Kidney epithelial cell (primary cell): ENCODE data around the gene SFXN2. TPM values are rescaled to one million over a fixed set of nuclear protein-coding genes. Genes with fewer than 3 reads are reported as not detected.

Source experiments
- DNase-seq: peaks from one replicate; pipeline ENCODE4 v3.0.0-alpha.2; 2010; ENCODE audit warnings: low read depth
- H3K27me3 ChIP-seq: 2 replicates; pipeline ENCODE4 v1.6.0; 2011; ENCODE audit warnings: low read length; ENCODE audit not compliant: control insufficient read depth, insufficient read depth
- H3K36me3 ChIP-seq: 2 replicates; pipeline ENCODE4 v1.5.1; 2011; ENCODE audit warnings: low read length; ENCODE audit not compliant: control insufficient read depth, insufficient read depth
- H3K4me3 ChIP-seq: 2 replicates; pipeline ENCODE4 v1.5.1; 2011; ENCODE audit warnings: low read depth, mild to moderate bottlenecking, control low read depth, low read length
- CTCF ChIP-seq: IDR thresholded peaks from 2 replicates; pipeline ENCODE4 v1.5.1; 2011; ENCODE audit warnings: mild to moderate bottlenecking, moderate library complexity, low read length, control low read depth, inconsistent platforms; ENCODE audit not compliant: insufficient read depth, poor library complexity, severe bottlenecking
- total RNA-seq: library from RNA; depleted of rRNA; stranded (reverse); fragments of >200 nt; gene quantifications from 2 replicates; pipeline ENCODE4 v1.2.3, GENCODE V29; 2015

SFXN2 gene
- total RNA-seq, 1 donor from 2014 or later = 2.3 TPM

GRCh38 chr10:102764470-102765161 is 50.2 kb downstream of the SFXN2 start:
- TF ChIP-seq CTCF = no peak
- no peaks in the 10 kb centered on the region for H3K36me3 ChIP-seq
- no peak overlapping the region for H3K4me3 ChIP-seq
- H3K27me3 ChIP-seq = no peaks in the 10 kb centered on the region
- no peak for DNase-seq

DNA sequence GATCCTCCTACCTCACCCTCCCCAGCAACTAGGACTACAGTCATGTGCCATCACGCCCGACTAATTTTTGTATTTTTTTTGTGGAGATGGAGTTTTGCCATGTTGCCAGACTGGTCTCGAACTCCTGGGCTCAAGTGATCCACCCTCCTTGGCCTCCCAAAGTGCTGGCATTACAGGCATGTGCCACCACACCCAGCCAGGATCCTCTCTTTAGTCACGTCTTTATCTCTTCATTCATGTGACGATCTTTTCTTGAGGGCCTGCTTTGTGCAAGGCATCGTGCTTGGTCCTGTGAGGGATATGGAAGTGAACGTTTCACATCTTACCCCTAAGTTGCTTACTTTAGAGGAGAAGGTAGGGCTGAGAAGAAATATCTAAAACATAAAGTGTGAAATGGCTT is 50.9 kb downstream of the SFXN2 start:
- Histone ChIP-seq H3K27me3 (no peaks in the 10 kb centered on the region), H3K36me3 (no peaks in the 10 kb centered on the region), H3K4me3 (no peak overlapping the region)
- no peak for DNase-seq
- no peak for TF ChIP-seq CTCF

GRCh38 chr10:102767428-102768160 is 53.2 kb downstream of the SFXN2 start:
- no peak for DNase-seq
- no peak overlapping the region for H3K4me3 ChIP-seq
- no peaks in the 10 kb centered on the region for H3K27me3 ChIP-seq
- TF ChIP-seq CTCF = no peak
- no peaks in the 10 kb centered on the region for H3K36me3 ChIP-seq

DNA sequence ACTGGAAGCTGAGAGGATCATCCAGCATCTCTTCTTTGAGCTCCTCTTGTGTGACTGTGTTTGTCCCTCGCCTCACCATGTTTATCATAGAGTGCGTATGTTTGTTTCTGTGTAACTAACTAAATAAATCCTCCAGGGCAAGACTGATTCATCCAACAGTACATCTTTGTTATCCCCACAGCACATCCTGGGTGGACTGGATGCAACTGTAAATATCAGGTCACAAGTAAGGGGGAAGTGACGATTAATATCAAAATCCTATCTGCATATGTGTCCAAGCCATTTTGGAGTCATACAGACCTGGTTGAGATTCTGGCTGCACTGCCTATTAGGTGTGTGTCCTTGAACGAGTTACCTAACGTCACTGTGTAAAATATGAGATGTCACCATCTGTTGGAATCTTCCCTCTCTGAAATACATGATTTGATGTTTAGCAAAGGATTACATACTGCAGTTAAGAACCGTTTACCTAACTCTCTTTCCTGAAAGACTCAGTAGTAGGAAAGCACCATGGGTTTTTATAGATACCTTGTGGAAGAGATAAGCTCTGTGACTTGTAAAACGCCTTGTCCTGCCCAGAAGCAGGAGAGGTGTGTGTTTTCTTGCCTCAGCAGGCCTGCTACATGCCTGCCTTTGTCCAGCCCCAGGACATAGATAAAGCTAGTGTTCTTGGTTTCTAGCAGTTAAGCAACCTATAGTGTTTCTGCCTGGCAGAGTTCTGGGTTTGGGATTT is 55.1 kb downstream of the SFXN2 start:
- H3K36me3 ChIP-seq = no peaks in the 10 kb centered on the region
- H3K4me3 ChIP-seq = no peak overlapping the region
- no peaks in the 10 kb centered on the region for H3K27me3 ChIP-seq
- no peak for DNase-seq
- no peak for TF ChIP-seq CTCF

DNA sequence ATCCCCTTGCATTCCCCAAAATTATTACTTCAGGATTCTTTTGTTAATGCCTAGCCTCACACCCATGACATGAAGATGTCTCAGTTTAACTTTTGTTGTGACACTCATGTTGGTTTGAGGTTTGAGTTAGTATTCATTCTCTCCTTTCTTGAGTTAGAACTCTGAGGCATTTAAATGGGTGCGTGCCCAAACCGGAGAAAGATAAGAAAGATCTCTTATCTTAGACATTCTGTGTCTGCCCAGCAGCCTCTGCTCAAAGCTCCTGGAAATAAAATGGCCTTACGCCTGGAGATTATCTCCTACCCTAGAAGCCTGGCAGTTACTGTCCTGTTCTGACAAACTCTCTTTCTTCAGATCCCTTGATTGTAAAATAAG is 55.7 kb downstream of the SFXN2 start:
- no peak for DNase-seq
- Histone ChIP-seq H3K36me3 (no peaks in the 10 kb centered on the region), H3K27me3 (no peaks in the 10 kb centered on the region), H3K4me3 (no peak overlapping the region)
- no peak for TF ChIP-seq CTCF
